HUDEP-2 (cell line): Measurements from ENCODE around the gene MAST2.
"Not testable (repeated sequence)": the region's sequence is repeated elsewhere in the genome, so short reads cannot be mapped to it uniquely, and the experiment has no call there.

Source experiments
- DNase-seq, 76 experiments: peaks; one replicate each; lab custom pipeline; 2025; ENCODE audit not compliant: unreplicated experiment in 76 of 76; lab: John Stamatoyannopoulos, UW

Gene MAST2

DNA sequence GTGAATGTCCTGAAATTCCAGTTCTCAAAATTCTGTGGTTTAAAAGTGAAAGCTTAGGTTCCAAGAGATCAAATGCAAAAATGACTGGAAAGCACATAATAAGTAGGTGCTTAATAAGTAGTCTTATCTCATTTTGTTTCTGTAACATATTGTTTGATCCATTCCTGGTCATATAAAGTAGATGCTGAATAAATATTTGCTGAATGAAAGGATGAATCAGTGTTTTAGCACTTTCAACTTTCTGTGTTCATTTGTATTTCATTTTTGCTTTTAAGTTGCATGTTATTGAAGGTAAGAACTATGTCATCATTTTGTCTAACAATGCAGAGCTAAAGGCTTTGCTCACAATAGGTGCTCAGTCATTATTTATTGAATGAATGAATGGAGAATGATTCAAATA lies 6.3 kb downstream of the MAST2 start:
- no peak for DNase-seq

DNA sequence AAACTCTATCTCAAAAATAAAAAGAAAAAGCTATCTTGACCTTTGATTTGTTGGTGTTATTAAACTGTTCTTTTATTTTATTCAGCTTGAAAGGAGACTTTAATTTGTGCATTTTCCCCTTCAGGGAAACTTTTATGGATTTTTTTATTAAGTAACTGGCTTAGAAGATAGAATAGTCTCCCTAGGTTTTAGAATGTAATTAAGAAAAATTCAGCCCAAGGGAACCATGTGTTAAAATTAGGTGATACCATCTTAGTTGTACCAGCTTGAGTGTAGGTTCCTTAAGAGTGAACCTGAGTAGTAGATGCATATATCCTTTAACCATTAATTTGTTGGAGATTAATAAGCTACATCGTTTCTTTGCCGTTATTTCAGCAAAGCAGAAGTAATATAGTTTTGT lies 11.4 kb downstream of the MAST2 start:
- DNase-seq = no peak

GRCh38 chr1:45815667-45816458 lies 12.5 kb downstream of the MAST2 start:
- DNase-seq = no peak

- DNase-seq = no peak
Observed at GRCh38 chr1:45820173-45820572, 16.8 kb downstream of the MAST2 start.

DNA sequence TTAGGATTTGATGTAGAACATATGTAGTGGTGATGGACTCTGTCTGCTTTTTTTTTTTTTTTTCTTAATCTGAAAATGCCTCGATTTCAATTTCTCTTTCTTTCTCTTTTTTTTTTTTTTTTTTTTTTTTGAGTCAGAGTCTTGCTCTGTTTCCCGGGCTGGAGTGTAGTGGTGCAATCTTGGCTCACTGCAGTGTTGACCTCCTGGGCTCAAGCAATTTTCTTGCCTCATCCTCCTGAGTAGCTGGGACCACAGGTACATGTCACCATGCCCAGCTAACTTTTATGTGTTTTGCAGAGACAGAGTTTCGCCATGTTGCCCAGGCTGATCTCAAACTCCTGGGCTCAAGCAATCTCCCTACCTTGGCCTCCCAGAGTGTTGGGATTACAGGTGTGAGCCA lies 17.4 kb downstream of the MAST2 start:
- DNase-seq = no peak

GRCh38 chr1:45822644-45823043 lies 19.2 kb downstream of the MAST2 start:
- no peak for DNase-seq

DNA sequence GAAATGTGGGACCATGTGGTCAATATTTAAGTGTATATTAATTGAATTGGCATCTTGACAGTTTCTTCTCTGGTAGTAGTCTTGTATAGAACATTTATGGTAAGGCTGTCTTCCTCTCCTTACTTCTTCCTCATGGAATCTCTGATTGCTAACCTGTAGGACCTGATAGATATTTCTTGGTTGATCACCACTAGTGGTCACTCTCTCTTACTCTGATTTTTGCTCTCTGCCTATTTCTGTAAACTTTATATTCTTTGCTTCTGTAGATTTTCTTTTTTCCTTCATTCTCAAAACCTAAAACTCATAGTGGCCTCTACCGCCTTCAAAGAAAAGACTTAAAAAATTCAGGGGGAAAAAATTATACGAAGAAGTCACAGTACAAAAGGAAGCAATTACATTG lies 21.2 kb downstream of the MAST2 start:
- no peak for DNase-seq

- no peak for DNase-seq
Observed at GRCh38 chr1:45827256-45827655, 23.8 kb downstream of the MAST2 start.

DNA sequence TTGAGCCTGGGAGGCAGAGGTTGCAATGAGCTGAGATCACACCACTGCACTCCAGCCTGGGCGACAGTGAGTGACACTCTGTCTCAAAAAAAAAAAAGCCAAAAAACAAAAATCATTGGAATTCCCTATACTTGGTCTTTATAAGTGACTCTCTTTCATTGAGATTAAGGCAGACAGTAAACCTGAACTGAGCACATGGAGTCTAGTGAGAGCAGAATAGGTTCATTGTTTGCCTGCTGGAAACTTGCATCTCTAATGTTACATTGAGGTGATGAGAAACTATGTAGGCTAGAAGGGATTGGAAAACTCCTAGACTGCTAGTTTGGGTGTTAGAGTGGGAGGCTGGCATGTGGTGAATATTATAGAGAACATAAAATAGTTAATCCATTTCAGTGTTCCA lies 25.4 kb downstream of the MAST2 start:
- no peak for DNase-seq

GRCh38 chr1:45833361-45833760 lies 29.9 kb downstream of the MAST2 start:
- no peak for DNase-seq

- no peak for DNase-seq
Observed at GRCh38 chr1:45834689-45835088, 31.3 kb downstream of the MAST2 start.

DNA sequence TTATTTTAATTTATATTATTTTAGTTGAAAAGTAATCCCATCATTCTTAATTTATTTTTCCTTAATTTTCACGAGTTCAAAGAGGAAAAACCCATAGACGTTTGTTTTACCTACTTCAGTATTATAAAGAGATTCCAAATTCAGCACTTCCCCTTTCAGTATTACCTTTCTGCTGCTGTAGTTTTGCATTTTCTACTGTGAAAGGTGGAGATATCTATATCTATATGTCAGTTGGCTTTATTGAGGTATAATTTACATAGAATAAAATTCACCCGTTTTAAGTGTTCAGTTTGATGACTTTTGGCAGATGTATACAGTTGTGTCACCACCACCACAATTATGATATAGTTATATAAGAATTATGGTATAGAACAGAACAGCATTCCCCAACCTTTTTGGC lies 33.0 kb downstream of the MAST2 start:
- DNase-seq = no peak

- DNase-seq = not testable (repeated sequence)
Observed at GRCh38 chr1:45836861-45837260, 33.4 kb downstream of the MAST2 start.

DNA sequence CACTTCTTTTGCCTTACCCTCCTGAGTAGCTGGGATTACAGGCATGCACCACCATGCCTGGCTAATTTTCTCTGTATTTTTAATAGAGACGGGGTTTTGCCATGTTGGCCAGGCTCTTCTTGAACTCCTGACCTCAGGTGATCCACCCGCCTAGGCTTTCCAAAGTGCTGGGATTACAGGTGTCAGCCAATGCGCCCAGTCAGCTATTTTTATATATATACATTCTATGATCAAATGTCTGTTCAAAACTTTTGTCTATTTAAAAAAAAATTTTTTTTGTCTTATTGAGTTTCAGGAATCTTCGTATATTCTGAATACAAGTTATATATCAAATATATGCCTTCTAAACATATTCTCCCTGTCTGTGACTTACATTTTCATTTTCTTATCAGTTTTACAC lies 34.9 kb downstream of the MAST2 start:
- DNase-seq = not testable (repeated sequence)

DNA sequence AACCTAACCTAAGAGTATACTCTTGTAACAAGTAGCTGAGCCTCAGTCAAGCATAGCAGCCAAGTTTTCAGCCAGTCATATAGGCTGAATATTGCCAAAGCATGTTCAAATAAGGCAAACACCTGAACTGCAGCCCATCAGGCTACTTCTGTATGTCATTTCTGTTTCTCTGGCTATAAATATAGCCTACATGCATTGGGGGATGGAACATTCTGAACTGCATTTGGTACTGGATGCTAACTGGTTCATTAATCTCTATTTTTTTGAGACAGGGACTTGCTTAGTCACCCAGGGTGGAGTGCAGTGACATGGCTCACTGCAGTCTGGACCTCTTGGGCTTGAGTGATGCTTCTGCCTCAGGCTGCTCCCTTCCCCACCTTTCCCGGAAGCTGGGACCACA lies 37.3 kb downstream of the MAST2 start:
- peak in 11 of 76 experiments; percentile 1 to 28 (median 9) for DNase-seq

GRCh38 chr1:45842786-45843185 lies 39.4 kb downstream of the MAST2 start:
- no peak for DNase-seq

DNA sequence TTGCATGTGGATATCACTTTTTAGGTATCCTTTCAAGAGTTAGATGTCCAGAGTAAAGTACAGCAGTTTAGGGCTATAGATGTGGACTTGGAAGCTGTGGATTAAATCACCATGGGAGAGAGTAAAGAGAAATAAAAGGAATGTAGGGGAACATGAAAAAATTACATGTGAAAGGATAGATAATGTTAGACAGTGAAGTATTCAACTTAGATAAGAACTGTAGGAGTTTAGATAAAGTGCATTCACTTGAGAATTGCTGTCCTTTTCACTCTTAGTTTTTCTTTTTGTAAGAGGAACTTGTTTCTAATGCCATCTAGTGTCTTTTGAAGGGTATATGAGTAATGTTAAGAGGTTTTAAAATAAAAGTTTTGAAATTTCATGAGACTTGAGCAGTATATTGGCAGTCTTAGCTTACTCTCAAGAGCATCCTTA lies 40.1 kb downstream of the MAST2 start:
- DNase-seq = peak in 13 of 76 experiments; percentile 3 to 48 (median 12)

GRCh38 chr1:45844000-45844399 lies 40.6 kb downstream of the MAST2 start:
- DNase-seq = not testable (repeated sequence)

DNA sequence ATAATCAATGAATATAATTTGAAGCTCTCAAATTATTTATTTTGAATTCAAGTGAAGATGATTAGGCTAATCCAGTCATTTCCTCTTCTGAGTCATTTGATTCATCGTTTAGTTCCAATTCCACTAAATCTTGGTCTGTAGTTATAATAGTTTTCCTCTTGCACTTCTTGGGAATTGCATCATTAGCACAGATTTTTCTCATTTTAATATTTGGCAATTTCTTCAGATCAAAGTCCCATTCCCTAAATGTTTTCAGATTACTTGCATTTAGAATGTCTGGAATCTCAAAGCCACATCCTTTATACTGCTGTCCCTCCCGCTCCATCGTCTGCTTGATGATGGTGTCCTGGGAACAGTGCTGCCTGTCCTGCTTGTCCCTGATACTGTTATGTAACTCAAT lies 43.5 kb downstream of the MAST2 start:
- no peak for DNase-seq

- DNase-seq = no peak
Observed at GRCh38 chr1:45848097-45848496, 44.7 kb downstream of the MAST2 start.

GRCh38 chr1:45848714-45849113 lies 45.3 kb downstream of the MAST2 start:
- DNase-seq = no peak

- DNase-seq = peak in 7 of 76 experiments; percentile 1 to 44 (median 20)
Observed at GRCh38 chr1:45850017-45850416, 46.6 kb downstream of the MAST2 start.

DNA sequence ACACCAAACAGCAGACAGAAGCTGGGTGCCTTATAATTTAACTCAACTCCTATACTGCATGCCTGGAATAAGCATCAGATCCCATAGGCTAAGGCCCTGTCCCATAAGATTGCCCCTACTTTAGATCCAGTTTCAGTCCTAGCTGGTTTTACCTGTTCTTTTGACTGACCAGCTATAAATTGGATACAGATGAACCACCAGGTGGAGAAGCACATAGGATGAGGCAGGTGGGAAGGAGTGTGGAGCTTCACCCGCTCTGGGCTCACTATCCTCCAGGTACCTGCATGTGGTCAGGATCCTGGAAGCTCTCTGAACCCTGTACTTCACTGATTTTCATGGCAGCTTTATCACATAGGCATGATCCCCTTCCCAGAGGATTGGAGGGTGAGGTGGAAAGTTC lies 51.3 kb downstream of the MAST2 start:
- no peak for DNase-seq
